Tibial artery (tissue), 4 donors: Measurements from ENCODE around the gene P2RX4.
"Not testable (repeated sequence)": the region's sequence is repeated elsewhere in the genome, so short reads cannot be mapped to it uniquely, and the experiment has no call there.

Experiments used
- DNase-seq, 2 donors: peaks; one replicate each; pipeline ENCODE4 v3.0.0-alpha.2; 2019
- H3K27ac ChIP-seq, 2 donors: fragments of 200-600 bp; sonication (generic) in 1 of 2; 1 replicate in 1 of 2; 2 replicates in 1 of 2; pipeline ENCODE4 v1.5.1; 2018 to 2019; ENCODE audit warnings: mild to moderate bottlenecking in 1 of 2
- H3K27me3 ChIP-seq, 2 donors: fragments of 200-600 bp; sonication (generic) in 1 of 2; one replicate each; pipeline versions ENCODE4 v1.5.1 to v1.6.0; 2016 to 2019
- H3K36me3 ChIP-seq, 3 donors: fragments of 200-600 bp; sonication (generic) in 2 of 3; one replicate each; pipeline ENCODE4 v1.5.1; 2016 to 2019; ENCODE audit warnings: mild to moderate bottlenecking in 2 of 3
- H3K4me1 ChIP-seq, 4 donors: fragments of 200-600 bp; sonication (generic) in 2 of 4; 1 replicate in 3 of 4; 2 replicates in 1 of 4; pipeline ENCODE4 v1.5.1; 2016 to 2019
- H3K4me3 ChIP-seq, 2 donors: fragments of 200-600 bp; sonication (generic) in 1 of 2; 1 replicate in 1 of 2; 2 replicates in 1 of 2; pipeline ENCODE4 v1.5.1; 2018 to 2019; ENCODE audit warnings: mild to moderate bottlenecking in 2 of 2
- H3K9me3 ChIP-seq, 3 donors: fragments of 200-600 bp; sonication (generic) in 1 of 3; one replicate each; pipeline ENCODE4 v1.5.1; 2016 to 2019
- intact Hi-C: fragments of 100-400 bp; cut with DNase I; formaldehyde crosslinking; loops from one replicate; pipeline ENCODE4 v1.15.0; 2023; ENCODE audit warnings: low total_unique reads
- TF ChIP-seq, protein P1 (sequence below), 2 experiments: fragments of 200-600 bp in 1 of 2; fragments of 450-650 bp in 1 of 2; IDR thresholded peaks; one replicate each; pipeline ENCODE4 v1.5.1; 2017 to 2019; ENCODE audit warnings: antibody characterized with exemption in 2 of 2, mild to moderate bottlenecking in 1 of 2, moderate library complexity in 1 of 2

Gene P2RX4

DNA sequence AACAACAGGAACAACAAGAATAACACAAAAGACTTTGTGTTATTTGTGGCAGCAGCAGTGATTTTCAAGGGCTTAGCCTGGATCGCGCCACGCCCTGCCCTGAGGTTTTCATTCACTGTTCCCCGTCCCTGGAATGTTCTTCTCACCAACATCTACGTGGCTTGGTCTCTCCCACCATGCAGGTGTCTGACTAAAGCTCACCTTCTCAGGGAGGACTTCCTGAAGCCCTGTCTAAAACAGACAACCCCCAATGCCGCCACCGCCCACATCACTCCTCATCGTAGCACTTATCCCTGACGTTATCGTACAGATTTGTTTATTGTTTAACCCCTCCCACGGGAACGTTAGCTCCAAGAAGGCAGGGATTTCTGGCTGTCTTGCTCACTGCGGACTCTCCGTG is 40.4 kb downstream of the P2RX4 start:
- Histone ChIP-seq H3K36me3 (peaks cover 59 to 95% (median 79%) of the 10 kb centered on the region in 3 donors), H3K9me3 (no peaks in the 10 kb centered on the region), H3K27ac (no peak overlapping the region), H3K4me1 (no peaks in the 10 kb centered on the region), H3K4me3 (no peak overlapping the region), H3K27me3 (no peaks in the 10 kb centered on the region)
- TF ChIP-seq, protein P1, sequence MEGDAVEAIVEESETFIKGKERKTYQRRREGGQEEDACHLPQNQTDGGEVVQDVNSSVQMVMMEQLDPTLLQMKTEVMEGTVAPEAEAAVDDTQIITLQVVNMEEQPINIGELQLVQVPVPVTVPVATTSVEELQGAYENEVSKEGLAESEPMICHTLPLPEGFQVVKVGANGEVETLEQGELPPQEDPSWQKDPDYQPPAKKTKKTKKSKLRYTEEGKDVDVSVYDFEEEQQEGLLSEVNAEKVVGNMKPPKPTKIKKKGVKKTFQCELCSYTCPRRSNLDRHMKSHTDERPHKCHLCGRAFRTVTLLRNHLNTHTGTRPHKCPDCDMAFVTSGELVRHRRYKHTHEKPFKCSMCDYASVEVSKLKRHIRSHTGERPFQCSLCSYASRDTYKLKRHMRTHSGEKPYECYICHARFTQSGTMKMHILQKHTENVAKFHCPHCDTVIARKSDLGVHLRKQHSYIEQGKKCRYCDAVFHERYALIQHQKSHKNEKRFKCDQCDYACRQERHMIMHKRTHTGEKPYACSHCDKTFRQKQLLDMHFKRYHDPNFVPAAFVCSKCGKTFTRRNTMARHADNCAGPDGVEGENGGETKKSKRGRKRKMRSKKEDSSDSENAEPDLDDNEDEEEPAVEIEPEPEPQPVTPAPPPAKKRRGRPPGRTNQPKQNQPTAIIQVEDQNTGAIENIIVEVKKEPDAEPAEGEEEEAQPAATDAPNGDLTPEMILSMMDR (IDR thresholded peaks at IDR 0.05), result no peak
- intact Hi-C loops, result no loop called here
- no peak for DNase-seq

DNA sequence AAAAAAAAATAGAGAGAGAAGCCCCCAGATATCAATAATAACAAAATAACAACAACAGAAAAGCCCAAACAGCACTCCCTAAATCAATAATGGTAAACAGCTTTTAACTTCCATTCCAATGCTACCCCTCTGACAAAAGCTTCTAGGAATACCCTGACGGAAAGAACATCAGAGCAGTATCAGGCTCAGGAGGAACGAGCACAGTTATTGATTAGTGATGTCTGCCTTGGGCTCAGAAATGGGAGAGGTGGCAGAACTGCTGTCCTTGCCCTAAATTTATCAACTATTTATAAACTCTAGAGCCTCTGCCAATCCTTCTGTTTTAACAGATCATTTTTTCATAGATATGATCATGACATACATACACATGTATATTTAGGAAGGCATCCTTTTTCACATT is 41.9 kb downstream of the P2RX4 start:
- no peaks in the 10 kb centered on the region for H3K9me3 ChIP-seq
- TF ChIP-seq, protein P1 (IDR thresholded peaks at IDR 0.05), result no peak
- no peak overlapping the region for H3K27ac ChIP-seq
- no peak overlapping the region for H3K4me3 ChIP-seq
- H3K27me3 ChIP-seq, result no peaks in the 10 kb centered on the region
- peaks cover 59 to 94% (median 78%) of the 10 kb centered on the region in 3 donors for H3K36me3 ChIP-seq
- no peak for DNase-seq
- intact Hi-C loops, result no loop called here
- H3K4me1 ChIP-seq, result no peaks in the 10 kb centered on the region

DNA sequence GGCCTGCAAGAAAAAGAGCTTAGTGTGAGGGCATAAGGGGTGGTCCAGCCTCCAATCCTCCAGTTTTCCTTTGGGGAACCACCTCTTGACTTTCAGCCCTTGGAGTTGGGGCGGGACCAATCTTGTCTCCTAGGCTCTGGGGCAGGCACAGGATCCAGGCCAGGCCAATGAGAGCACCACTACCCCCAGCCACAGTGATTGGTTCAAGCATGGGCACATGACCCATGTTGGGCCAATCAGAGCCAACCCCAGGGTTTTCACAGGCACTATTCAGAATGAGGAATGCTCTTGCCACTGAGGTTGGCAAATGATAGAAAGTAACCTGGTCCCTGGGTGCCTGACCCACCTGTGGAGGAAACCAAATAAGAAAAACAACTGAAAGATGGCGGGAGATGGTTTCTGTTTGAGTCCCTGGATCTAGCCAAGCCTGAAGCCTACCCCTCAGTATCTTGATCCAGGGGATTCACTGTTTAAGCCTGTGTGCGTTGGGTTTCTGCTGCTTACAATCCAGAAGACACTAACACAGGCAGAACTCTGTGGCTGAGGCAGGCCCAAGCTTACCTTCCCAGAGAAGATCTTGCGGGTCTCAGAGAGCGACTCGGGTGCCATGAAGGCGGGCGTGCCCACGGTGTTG is 42.9 kb downstream of the P2RX4 start:
- intact Hi-C loops, result no loop called here
- Histone ChIP-seq H3K36me3 (peaks cover 57 to 94% (median 69%) of the 10 kb centered on the region in 3 donors), H3K27me3 (no peaks in the 10 kb centered on the region), H3K4me1 (no peaks in the 10 kb centered on the region), H3K4me3 (no peak overlapping the region), H3K9me3 (no peaks in the 10 kb centered on the region), H3K27ac (no peak overlapping the region)
- TF ChIP-seq, protein P1 (IDR thresholded peaks at IDR 0.05), result no peak
- DNase-seq, result no peak

DNA sequence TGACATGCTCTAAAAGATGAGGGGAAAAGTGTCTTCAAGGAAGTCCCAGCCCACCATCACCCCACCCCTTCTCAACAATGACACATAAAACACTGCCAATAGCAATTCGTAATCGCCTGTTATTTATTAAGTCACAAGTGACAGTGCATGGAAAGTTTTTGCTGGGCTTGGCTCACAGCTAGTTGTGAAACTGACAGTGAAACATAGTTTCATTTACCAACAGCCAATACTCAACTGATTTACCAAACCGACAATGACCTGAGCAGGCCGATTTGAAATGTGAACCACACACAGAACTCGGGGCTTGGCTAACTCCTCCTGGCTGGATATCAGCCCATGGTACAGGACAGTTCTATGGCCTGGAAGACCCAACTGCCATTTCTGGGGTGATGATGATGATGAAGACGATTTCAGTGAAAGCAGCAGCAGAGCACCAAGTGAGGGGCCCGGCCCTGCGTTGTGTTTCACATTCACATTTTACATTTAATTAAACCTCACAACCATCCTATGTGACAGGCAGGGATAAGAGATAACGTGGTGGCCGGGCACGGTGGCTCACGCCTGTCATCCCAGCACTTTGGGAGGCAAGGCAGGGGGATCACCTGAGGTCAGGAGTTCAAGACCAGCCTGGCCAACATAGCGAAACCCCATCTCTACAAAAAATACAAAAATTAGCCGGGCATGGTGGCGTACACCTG is 43.9 kb downstream of the P2RX4 start:
- no peak overlapping the region for H3K27ac ChIP-seq
- no peaks in the 10 kb centered on the region for H3K27me3 ChIP-seq
- H3K9me3 ChIP-seq, result no peaks in the 10 kb centered on the region
- no peaks in the 10 kb centered on the region for H3K4me1 ChIP-seq
- TF ChIP-seq, protein P1 (IDR thresholded peaks at IDR 0.05), result no peak
- DNase-seq, result no peak
- intact Hi-C loops, result no loop called here
- H3K4me3 ChIP-seq, result no peak overlapping the region
- H3K36me3 ChIP-seq, result peaks cover 48 to 94% (median 63%) of the 10 kb centered on the region in 3 donors

DNA sequence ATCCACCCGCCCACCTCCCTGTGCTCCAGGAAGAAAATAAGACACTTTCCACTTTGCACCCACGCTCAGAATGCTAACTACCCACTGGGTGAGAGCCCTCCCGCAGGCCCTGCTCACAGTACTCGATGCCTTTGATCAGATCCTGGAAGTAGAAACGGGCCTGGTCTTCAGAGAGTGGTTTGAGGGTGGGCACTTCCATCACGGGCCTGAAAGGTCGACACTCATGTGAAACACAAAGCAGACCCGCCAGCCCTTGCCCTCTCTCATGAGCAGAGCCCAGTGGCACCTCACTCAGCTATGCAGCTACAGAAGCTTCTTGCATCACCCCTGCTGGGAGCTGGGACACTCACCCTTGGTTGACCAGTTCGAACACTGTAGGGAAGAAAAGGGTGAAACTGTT is 45.5 kb downstream of the P2RX4 start:
- TF ChIP-seq, protein P1 (IDR thresholded peaks at IDR 0.05), result no peak
- Histone ChIP-seq H3K9me3 (no peaks in the 10 kb centered on the region), H3K36me3 (peaks cover 49 to 94% (median 62%) of the 10 kb centered on the region in 3 donors), H3K4me3 (no peak overlapping the region), H3K27me3 (no peaks in the 10 kb centered on the region), H3K4me1 (no peaks in the 10 kb centered on the region), H3K27ac (no peak overlapping the region)
- intact Hi-C loops, result no loop called here
- no peak for DNase-seq

DNA sequence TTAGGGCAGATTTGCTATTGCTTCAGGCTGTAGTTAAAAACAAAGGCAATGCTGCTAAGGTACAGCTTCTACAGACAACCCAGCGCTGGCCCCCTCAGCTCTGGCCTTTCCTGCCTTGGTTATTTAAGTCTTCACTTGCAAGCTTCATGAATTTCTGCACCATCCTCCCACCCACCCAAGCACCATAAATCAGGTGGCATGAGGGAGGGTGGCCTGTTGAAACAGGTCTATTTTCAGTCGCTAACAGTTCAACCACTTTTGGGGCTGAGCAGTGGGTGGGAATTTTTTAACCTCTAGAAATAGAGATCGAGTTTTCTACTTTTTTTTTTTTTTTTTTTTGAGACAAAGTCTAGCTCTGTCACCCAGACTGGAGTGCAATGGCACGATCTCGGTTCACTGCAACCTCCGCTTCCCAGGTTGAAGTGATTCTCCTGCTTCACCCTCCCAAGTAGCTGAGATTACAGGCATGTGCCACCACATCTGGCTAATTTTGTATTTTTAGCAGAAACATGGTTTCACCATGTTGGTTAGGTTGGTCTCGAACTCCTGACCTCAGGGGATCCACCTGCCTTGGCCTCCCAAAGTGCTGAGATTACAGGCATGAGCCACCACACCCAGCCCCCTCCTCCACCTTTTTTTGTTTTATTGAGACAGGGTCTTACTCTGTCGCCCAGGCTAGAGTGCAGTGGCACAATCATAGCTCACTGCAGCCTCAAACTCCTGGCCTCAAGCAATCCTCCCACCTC is 47.9 kb downstream of the P2RX4 start:
- H3K27me3 ChIP-seq, H3K27ac ChIP-seq, intact Hi-C loops, H3K4me3 ChIP-seq, H3K9me3 ChIP-seq, H3K4me1 ChIP-seq, DNase-seq: not testable (repeated sequence)
- H3K36me3 ChIP-seq, result peaks cover 45 to 94% (median 64%) of the 10 kb centered on the region in 3 donors
